ENCODE results near the gene KIF22. TPM values are rescaled to one million over a fixed set of nuclear protein-coding genes. Genes with fewer than 3 reads are reported as not detected.
"Not testable (repeated sequence)": the region's sequence is repeated elsewhere in the genome, so short reads cannot be mapped to it uniquely, and the experiment has no call there.

KIF22 gene
- total RNA-seq, 1 donor from 2014 or later: 78.3 TPM

DNA sequence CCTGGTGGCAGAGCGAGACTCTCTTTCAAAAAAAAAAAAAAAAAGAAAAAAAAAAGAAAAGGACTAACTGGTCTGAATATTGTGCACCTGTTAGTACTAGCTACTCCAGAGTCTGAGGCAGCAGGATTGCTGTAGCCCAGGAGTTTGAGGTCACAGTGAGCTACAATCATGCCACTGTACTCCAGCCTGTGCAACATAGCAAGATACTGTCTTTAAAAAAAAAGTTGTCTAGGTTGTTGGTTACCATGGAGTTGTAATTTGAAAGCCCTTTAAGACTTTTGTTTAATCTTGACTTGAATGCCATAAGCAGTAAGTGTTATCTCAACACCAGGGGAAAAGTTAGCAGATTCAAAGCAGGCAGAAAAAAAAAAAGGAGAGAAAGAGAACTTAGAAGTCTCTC lies 33.9 kb upstream of the KIF22 start:
- no peaks in the 10 kb centered on the region for H3K36me3 Mint-ChIP-seq
- peak overlapping the region; percentile 19 for H3K27ac Mint-ChIP-seq
- peaks cover 21% of the 10 kb centered on the region for H3K4me1 Mint-ChIP-seq
- DNase-seq (ENCODE audit: low spot score in 2 of 2, unreplicated experiment in 2 of 2): no peak
- H3K4me3 Mint-ChIP-seq: no peak overlapping the region
- TF ChIP-seq, protein P1, sequence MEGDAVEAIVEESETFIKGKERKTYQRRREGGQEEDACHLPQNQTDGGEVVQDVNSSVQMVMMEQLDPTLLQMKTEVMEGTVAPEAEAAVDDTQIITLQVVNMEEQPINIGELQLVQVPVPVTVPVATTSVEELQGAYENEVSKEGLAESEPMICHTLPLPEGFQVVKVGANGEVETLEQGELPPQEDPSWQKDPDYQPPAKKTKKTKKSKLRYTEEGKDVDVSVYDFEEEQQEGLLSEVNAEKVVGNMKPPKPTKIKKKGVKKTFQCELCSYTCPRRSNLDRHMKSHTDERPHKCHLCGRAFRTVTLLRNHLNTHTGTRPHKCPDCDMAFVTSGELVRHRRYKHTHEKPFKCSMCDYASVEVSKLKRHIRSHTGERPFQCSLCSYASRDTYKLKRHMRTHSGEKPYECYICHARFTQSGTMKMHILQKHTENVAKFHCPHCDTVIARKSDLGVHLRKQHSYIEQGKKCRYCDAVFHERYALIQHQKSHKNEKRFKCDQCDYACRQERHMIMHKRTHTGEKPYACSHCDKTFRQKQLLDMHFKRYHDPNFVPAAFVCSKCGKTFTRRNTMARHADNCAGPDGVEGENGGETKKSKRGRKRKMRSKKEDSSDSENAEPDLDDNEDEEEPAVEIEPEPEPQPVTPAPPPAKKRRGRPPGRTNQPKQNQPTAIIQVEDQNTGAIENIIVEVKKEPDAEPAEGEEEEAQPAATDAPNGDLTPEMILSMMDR (IDR thresholded peaks at IDR 0.05; ENCODE audit: unreplicated experiment): no peak
- no peaks in the 10 kb centered on the region for H3K9me3 Mint-ChIP-seq
- H3K27me3 Mint-ChIP-seq (ENCODE audit: low read depth): no peaks in the 10 kb centered on the region

DNA sequence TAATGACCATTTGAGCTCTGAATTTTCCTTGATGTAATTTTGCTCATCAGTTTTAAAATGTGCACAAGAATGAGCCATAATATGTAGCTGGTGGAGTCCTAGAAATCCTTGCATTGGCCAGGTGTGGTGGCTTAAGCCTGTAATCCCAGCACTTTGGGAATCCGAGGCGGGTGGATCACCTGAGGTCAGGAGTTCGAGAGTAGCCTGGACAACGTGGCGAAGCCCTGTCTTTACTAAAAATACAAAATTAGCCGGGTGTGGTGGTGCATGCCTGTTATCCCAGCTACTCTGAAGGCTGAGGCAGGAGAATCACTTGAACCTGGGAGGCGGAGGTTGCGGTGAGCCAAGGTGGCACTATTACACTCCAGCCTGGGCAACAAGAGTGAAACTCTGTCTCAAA lies 33.5 kb upstream of the KIF22 start:
- peak overlapping the region; percentile 19 for H3K27ac Mint-ChIP-seq
- H3K27me3 Mint-ChIP-seq (ENCODE audit: low read depth); H3K36me3 Mint-ChIP-seq; H3K4me3 Mint-ChIP-seq; H3K9me3 Mint-ChIP-seq; DNase-seq (ENCODE audit: low spot score in 2 of 2, unreplicated experiment in 2 of 2): not testable (repeated sequence)
- peaks cover 23% of the 10 kb centered on the region for H3K4me1 Mint-ChIP-seq

DNA sequence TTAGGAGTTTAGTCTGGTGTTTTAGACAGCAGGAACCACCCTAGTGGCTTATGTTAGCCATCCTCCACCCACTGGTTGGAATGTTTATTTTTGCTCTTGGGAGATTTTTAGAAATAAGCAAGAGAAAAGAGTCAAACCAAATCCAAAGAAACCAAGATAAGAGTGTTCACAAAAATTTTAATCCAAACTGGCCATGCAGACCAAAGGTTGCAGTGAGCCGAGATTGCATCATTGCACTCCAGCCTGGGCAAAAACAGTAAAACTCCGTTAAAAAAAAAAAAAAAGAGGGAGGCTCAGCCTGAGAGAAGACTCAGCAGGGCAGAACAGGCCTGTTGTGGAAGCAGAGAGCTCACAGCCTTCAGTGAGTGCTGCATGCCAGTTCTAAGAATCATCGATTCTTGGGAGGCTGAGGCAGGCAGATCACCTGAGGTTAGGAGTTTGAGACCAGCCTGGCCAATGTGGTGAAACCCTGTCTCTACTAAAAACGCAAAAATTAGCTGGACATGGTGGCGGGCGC lies 32.5 kb upstream of the KIF22 start:
- H3K4me1 Mint-ChIP-seq: peaks cover 25% of the 10 kb centered on the region
- H3K9me3 Mint-ChIP-seq: no peaks in the 10 kb centered on the region
- no peak for DNase-seq (ENCODE audit: low spot score in 2 of 2, unreplicated experiment in 2 of 2)
- peak overlapping the region; percentile 49 for H3K27ac Mint-ChIP-seq
- H3K4me3 Mint-ChIP-seq: no peak overlapping the region
- no peaks in the 10 kb centered on the region for H3K36me3 Mint-ChIP-seq
- TF ChIP-seq, protein P1 (IDR thresholded peaks at IDR 0.05; ENCODE audit: unreplicated experiment): no peak
- no peaks in the 10 kb centered on the region for H3K27me3 Mint-ChIP-seq (ENCODE audit: low read depth)

DNA sequence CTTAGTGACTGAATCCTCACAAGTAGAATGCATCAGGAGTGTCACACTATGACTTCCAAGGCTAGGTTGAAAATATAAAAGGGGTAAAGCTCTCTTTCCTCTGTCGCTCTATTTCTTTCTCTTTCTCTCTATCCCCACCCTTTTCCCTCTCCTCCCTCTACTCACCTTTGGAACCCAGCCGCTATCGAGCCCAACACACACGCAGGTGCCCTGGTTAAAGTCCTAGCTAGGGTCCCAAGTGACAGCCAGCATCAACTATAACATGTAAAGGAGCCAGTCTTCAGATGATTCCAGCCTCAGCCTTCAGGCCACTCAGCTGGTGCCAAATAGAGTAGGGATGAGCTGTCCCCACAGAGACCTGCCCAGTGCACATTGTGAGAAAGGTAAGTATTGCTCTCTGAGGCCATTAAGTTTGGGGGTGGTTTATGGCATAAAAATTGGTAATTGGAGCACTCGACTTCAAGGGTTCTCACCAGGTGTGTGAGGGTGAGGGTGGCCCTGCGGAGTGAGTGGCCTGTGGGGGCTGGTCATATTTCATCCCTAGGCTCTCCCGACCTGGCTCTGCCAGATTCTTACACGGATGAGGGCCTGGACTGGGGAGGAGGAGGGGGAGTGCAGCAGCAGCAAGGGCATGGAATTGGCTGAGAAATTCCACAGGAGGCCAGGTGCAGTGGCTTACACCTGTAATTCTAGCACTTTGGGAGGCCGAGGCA lies 29.8 kb upstream of the KIF22 start:
- Mint-ChIP-seq H3K4me3 (no peak overlapping the region), H3K36me3 (no peaks in the 10 kb centered on the region), H3K27me3 (ENCODE audit: low read depth) (no peaks in the 10 kb centered on the region), H3K27ac (peak overlapping the region; percentile 85), H3K9me3 (no peaks in the 10 kb centered on the region), H3K4me1 (peaks cover 30% of the 10 kb centered on the region)
- TF ChIP-seq, protein P1 (IDR thresholded peaks at IDR 0.05; ENCODE audit: unreplicated experiment): no peak
- DNase-seq (ENCODE audit: low spot score in 2 of 2, unreplicated experiment in 2 of 2): no peak

DNA sequence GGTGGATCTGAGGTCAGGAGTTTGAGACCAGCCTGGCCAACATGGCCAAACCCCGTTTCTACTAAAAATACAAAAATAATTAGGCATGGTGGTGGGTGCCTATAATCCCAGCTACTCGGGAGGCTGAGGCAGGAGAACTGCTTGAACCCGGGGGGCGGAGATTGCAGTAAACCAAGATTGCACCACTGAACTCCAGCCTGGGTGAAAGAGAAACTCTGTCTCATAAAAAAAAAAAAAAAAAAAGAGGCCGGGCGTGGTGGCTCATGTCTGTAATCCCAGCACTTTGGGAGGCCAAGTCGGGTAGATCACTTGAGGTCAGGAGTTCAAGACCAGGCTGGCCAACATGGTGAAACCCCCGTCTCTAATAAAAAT lies 29.3 kb upstream of the KIF22 start:
- Mint-ChIP-seq H3K4me1 (peaks cover 30% of the 10 kb centered on the region), H3K27ac (peak overlapping the region; percentile 85)
- not testable (repeated sequence) for H3K4me3 Mint-ChIP-seq; H3K36me3 Mint-ChIP-seq; DNase-seq (ENCODE audit: low spot score in 2 of 2, unreplicated experiment in 2 of 2); H3K9me3 Mint-ChIP-seq; H3K27me3 Mint-ChIP-seq (ENCODE audit: low read depth)

DNA sequence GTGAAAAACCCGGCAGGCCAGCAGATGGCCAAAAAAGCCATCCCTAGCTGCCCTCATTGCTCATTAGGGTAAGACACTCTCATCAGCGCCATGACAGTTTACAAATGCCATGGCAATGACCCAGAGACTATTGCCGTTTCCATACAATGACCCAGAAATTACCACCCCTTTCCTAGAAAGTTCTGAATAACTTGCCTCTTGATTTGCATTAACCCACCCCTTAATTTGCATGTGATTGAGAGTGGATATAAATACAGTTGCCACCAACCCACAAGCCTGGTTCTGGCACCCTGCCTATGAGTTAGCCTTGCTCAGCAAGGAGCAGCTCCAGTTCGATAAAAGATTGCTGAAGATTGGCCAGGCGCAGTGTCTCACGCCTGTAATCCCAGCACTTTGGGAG lies 28.7 kb upstream of the KIF22 start:
- no peaks in the 10 kb centered on the region for H3K9me3 Mint-ChIP-seq
- H3K4me1 Mint-ChIP-seq: peaks cover 27% of the 10 kb centered on the region
- no peaks in the 10 kb centered on the region for H3K27me3 Mint-ChIP-seq (ENCODE audit: low read depth)
- no peak overlapping the region for H3K4me3 Mint-ChIP-seq
- TF ChIP-seq, protein P1 (IDR thresholded peaks at IDR 0.05; ENCODE audit: unreplicated experiment): no peak
- H3K27ac Mint-ChIP-seq: no peak overlapping the region
- DNase-seq (ENCODE audit: low spot score in 2 of 2, unreplicated experiment in 2 of 2): no peak
- no peaks in the 10 kb centered on the region for H3K36me3 Mint-ChIP-seq

Measured in mesothelial cell of epicardium (in vitro differentiated cells).